GM18508 (cell line): ENCODE results near the gene MRPL55.

Source experiments
- ATAC-seq: cut with Tn5 transposase; IDR thresholded peaks from one replicate; pipeline ENCODE4 v1.9.1; 2021; ENCODE audit warnings: moderate number of reproducible peaks; ENCODE audit not compliant: insufficient read depth, unreplicated experiment

Gene MRPL55

DNA sequence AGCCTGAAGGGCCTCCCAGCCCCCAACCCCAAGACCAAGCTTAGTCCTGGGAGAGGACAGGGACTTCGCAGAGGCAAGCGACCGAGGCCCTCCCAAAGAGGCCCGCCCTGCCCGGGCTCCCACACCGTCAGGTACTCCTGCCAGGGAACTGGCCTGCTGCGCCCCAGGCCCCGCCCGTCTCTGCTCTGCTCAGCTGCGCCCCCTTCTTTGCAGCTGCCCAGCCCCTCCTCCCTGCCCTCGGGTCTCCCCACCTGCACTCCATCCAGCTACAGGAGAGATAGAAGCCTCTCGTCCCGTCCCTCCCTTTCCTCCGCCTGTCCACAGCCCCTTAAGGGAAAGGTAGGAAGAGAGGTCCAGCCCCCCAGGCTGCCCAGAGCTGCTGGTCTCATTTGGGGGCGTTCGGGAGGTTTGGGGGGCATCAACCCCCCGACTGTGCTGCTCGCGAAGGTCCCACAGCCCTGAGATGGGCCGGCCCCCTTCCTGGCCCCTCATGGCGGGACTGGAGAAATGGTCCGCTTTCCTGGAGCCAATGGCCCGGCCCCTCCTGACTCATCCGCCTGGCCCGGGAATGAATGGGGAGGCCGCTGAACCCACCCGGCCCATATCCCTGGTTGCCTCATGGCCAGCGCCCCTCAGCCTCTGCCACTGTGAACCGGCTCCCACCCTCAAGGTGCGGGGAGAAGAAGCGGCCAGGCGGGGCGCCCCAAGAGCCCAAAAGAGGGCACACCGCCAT, 48.5 kb downstream of the MRPL55 start:
- ATAC-seq, result no peak

DNA sequence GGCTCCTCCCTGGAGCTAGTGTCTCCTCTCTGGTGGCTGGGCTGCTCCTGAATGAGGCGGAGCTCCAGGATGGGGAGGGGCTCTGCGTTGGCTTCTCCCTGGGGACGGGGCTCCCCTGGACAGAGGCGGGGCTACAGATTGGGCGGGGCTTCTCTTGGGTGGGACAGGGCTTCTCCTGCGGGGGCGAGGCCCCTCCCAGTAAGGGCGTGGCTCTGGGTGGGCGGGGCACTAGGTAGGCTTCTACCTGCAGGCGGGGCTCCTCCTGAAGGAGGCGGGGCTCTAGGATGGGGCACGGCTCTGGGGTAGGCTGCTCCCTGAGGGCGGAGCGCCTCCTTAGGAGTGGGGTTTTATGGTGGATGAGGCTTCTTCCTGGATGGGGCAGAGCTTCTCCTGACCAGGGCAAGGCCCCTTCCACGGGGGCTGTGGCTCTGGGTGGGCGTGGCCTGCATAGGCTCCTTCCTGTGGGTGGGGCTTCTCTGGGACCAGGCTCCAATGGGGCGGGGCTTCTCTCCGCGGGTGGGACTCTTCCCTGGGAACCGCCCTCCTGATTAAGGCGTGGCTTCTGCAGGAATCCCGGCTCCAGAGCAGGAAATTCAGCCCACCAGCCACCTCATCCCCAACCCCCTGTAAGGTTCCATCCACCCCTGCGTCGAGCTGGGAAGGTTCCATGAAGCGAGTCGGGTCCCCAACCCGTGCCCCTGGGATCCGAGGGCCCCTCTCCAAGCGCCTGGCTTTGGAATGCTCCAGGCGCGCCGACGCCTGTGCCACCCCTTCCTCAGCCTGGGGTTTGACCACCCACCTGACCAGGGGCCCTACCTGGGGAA, 49.3 kb downstream of the MRPL55 start:
- no peak for ATAC-seq

DNA sequence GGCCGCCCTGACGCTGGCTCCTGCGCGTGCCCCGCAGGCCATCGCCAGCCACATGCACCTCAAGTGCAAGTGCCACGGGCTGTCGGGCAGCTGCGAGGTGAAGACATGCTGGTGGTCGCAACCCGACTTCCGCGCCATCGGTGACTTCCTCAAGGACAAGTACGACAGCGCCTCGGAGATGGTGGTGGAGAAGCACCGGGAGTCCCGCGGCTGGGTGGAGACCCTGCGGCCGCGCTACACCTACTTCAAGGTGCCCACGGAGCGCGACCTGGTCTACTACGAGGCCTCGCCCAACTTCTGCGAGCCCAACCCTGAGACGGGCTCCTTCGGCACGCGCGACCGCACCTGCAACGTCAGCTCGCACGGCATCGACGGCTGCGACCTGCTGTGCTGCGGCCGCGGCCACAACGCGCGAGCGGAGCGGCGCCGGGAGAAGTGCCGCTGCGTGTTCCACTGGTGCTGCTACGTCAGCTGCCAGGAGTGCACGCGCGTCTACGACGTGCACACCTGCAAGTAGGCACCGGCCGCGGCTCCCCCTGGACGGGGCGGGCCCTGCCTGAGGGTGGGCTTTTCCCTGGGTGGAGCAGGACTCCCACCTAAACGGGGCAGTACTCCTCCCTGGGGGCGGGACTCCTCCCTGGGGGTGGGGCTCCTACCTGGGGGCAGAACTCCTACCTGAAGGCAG, 50.0 kb downstream of the MRPL55 start:
- ATAC-seq, result no peak

DNA sequence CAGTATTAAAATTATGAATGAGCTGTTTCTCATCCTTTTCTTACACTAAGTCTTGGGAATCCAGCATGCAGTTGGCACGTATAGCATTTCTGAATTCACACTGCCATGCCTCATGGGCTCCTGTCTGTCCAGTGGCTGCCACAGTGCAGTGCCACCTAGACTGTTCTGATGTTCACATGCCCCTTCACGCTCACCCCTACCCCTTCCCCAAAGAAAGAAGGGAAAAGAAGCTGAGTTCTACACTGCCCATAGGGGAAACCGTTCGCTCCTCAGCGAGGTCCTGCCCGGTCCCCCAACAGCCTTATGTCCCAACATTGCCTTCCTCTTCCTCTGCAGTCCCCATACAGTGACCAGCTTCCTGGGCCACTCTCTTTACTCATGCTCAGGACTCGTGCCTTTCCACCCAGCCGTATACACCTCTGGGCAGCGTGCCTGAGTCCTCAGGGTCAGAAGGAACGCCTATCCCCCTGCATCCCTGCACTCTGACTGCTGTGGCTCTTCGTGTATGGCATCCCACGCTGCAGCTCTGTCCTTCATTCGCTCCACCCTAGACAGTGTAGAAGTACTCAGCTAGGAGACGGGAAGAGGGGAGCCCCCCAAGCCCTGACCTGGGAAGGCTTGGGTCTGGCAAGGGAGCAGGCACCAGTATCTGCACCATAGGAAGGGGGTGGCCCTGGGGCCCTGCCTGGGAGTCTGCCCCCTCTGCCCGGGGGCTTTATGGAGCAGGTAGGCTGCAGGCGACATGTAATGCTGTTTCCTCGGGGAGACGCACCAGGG, 50.7 kb downstream of the MRPL55 start:
- no peak for ATAC-seq
